ENCODE results near the gene SNRK. TPM values are rescaled to one million over a fixed set of nuclear protein-coding genes. Genes with fewer than 3 reads are reported as not detected.

The SNRK gene
- total RNA-seq, 1 experiment from 2014 or later: 11.8 TPM

GRCh38 chr3:43344520-43344919 is 58.2 kb downstream of the SNRK start:
- CTCF ChIA-PET: no interaction called here
- peaks cover 38% of the 10 kb centered on the region for H3K36me3 Mint-ChIP-seq
- POLR2A ChIA-PET: no interaction called here

GRCh38 chr3:43345246-43345645 is 58.9 kb downstream of the SNRK start:
- Mint-ChIP-seq H3K9me3 (no peaks in the 10 kb centered on the region), H3K27ac (peak overlapping the region; percentile 10; the same call in 1 of the 2 replicates), H3K27me3 (ENCODE audit: low read depth) (no peaks in the 10 kb centered on the region; the same call in 1 of the 2 replicates), H3K4me3 (no peak overlapping the region), H3K4me1 (peaks cover 39% of the 10 kb centered on the region), H3K36me3 (peaks cover 32% of the 10 kb centered on the region)
- TF ChIP-seq ARID4B (CRISPR knock-in tag; IDR thresholded peaks at IDR 0.05; ENCODE audit: borderline replicate concordance) (no peak), ZNF512 (CRISPR knock-in tag; IDR thresholded peaks at IDR 0.05; ENCODE audit: borderline replicate concordance) (no peak), CREM (CRISPR knock-in tag; IDR thresholded peaks at IDR 0.05) (no peak), USF2 (CRISPR knock-in tag; IDR thresholded peaks at IDR 0.05) (no peak), ZBTB43 (CRISPR knock-in tag; IDR thresholded peaks at IDR 0.05) (no peak), PREB (CRISPR knock-in tag; IDR thresholded peaks at IDR 0.05; ENCODE audit: borderline replicate concordance) (no peak), RORB (CRISPR knock-in tag; IDR thresholded peaks at IDR 0.05) (no peak)
- ChIA-PET POLR2A (no interaction called here), CTCF (no interaction called here)
- DNase-seq (ENCODE audit: low spot score) (no peak), ATAC-seq (no peak)

More at GRCh38 chr3:43344520-43344919, 58.2 kb downstream of the SNRK start:
- TF ChIP-seq ZNF121 (CRISPR knock-in tag; IDR thresholded peaks at IDR 0.05): no peak
- no peak for TF ChIP-seq NR2C2 (CRISPR knock-in tag; IDR thresholded peaks at IDR 0.05)
- TF ChIP-seq KAT7 (CRISPR knock-in tag; IDR thresholded peaks at IDR 0.05; ENCODE audit: borderline replicate concordance): no peak
- TF ChIP-seq MXD4 (CRISPR knock-in tag; IDR thresholded peaks at IDR 0.05; ENCODE audit: borderline replicate concordance): no peak
- no peak for TF ChIP-seq ZNF671 (CRISPR knock-in tag; IDR thresholded peaks at IDR 0.05)
- TF ChIP-seq IRF2 (CRISPR knock-in tag; IDR thresholded peaks at IDR 0.05; ENCODE audit: borderline replicate concordance, low read depth): no peak
- TF ChIP-seq RORB (CRISPR knock-in tag; IDR thresholded peaks at IDR 0.05): no peak
- no peak for TF ChIP-seq USF2 (CRISPR knock-in tag; IDR thresholded peaks at IDR 0.05)
- TF ChIP-seq ZBTB43 (CRISPR knock-in tag; IDR thresholded peaks at IDR 0.05): no peak
- no peak for TF ChIP-seq ZNF232 (CRISPR knock-in tag; IDR thresholded peaks at IDR 0.05)
- Mint-ChIP-seq H3K27ac (no peak overlapping the region), H3K4me3 (no peak overlapping the region), H3K4me1 (peaks cover 39% of the 10 kb centered on the region), H3K27me3 (ENCODE audit: low read depth) (no peaks in the 10 kb centered on the region; the same call in 1 of the 2 replicates), H3K9me3 (no peaks in the 10 kb centered on the region)
- ATAC-seq: no peak
- DNase-seq (ENCODE audit: low spot score): no peak

All from WTC11 (cell line).